ENCODE results near the gene TAGLN2. TPM values are rescaled to one million over a fixed set of nuclear protein-coding genes. Genes with fewer than 3 reads are reported as not detected.

Gene TAGLN2
- total RNA-seq, 1 donor = 935 TPM

DNA sequence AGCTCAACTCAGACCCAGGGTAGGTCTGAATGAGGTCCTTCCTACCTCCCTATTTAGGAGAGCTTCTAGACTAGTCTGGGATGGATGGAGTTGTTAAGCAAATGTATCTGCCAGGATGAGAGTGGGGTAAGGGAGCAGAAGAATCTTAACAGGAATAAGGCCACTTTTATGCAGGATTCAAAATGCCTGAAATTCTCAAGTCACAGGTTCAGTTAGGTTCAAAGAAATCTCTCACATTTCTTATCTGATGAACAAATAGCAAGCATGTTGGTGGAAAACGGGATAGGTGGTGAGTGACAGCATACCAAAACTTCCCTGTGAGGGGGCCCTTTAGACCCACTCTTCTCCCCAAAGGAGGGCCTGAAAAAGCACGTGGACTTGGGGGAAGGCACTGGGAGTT is 25.7 kb upstream of the TAGLN2 start:
- DNase-seq (ENCODE audit: low read depth in 2 of 3, low spot score in 2 of 3) = no peak

DNA sequence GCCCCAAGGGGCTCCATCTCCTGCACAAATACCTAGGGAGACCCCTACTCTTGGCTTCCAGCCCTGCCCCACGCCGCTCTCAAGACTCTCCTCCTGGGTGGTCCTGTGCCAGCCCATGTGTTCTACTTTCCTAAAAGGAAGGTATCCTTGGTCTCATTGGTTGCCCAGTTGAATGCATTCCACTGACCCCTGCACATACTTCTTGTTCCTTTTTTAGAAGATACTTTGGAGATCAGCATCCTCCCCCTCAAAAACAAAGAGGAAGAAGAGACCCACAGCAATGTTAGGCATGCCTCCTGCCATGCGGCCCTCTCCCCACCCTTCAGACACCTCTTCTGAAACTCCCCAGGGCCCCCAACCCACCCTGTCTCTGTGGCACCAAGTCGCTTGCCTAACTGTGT is 24.7 kb upstream of the TAGLN2 start:
- DNase-seq (ENCODE audit: low read depth in 2 of 3, low spot score in 2 of 3) = no peak

DNA sequence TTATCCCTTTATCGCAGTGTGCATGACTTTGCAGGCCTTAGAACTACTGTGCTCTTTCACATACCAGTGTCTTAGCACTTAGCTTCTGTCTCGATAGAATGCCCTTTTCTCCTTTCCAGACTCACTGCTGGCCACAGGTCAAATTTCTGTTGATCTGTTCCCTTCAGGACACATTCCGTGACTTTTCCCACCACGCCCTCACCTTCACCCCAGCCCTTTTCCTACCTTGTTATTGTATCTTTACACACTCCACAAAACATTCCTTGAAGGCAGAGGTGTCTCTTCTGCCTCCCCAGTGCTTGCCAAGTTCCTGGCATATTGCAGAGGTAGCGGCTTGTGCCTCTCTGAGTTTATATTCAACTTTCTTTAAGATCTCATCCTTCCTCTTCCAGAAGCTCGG is 23.8 kb upstream of the TAGLN2 start:
- no peak for DNase-seq (ENCODE audit: low read depth in 2 of 3, low spot score in 2 of 3)

DNA sequence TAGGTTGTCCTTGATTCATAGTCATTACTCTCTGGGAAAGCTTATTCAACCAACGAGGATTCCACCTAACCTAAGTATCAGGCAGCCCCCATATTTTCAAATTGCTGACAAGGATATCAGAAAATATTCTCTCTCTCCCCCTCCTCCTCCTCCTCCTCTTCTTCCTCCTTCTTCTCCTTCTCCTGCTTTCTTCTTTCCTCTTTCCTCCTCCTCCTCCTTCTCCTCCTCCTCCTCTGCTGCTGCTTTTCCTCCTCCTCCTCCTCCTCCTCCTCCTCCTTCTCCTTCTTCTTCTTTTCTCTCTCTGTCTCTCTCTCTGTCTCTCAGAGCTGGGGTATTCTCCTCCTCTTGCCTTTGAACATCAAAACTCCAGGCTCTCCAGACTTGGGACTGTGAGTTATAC is 22.6 kb upstream of the TAGLN2 start:
- no peak for DNase-seq (ENCODE audit: low read depth in 2 of 3, low spot score in 2 of 3)

DNA sequence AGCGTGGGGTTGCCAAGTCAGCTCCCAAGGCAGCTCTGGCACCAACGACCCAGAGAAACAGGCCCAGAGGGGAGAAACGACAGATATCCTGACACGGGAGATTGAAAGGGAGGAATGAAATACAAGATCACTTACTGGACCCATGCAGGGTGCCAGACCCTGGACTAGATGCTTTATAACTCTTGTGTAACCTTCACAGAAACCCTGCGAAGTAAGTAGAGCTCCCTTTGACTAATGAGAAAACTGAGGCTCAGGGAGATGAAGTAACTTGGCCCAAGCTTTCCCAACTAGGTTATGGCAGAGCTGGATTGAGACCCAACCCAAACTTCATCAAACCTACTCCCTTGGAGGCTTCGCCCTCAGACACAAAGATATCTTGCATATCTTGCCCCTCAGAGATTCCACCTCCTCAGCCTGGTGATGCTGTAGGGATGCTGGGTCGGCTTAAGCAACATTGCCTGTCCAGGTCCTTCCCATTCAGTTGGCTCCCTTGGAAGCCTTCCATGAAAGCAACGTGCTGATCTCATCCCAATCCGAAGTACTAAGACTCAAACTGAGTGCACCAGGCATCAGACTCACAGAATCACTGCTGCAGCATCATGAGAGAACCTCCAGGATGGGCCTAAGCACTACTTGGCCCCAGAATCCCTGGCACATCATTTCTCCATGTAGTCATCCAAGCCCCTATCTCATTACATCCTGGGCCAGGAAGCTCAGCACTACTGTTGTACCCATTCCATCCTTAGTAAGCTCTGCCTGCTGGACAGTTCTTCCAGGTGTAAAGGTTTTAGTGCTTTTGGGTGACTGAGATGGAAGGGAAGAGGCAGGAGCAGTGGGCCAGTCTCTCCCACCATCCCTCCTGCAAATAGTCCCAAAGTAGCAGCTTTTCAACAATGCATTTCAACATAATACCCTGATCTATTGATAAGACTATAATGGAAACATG is 21.2 kb upstream of the TAGLN2 start:
- DNase-seq (ENCODE audit: low read depth in 2 of 3, low spot score in 2 of 3) = no peak

DNA sequence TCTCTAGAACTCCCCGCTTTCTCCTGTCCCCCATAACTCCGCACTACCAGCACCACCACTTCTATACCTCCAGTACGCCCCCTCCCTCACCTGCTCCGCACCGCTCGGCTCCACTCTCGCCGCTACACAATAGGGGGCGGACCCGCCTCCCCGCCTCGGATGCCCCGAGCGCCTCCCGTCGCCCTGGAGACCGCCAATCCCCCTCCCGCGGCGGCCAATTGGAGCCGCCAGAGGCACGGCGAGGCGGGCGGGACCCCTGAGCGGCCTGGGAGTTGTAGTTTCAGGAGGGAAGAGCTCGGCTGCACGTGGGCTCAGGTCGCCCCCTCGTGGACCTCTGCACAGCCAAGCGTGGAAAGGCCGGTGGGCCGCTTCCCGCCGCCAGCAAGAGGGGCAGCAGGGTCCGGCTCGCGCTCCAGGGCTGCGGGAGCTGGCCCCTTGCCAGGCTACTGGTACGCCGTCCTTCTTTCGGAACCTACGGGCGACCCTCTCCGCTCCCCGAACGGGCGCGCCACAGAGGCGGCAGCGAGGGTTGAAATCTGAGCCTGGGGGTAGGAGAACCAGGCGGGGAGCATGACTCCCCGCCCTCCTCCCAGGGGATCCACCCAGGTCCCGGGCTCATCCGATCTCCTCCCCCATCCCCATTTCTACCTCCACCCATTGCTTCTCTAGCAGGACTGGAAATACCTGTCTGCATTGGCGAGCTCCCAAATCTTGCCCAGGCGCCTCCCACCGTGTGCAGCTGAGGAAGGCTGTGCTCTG is 20.4 kb upstream of the TAGLN2 start, which contains the start of gene IGSF9:
IGSF9 (minus strand) TSS at position 131 of the 759 bp plus-strand sequence. CDS start 2,159 bp downstream, outside the sequence.
- peak; percentile 41 to 93 (median 90) for DNase-seq (ENCODE audit: low read depth in 2 of 3, low spot score in 2 of 3)

DNA sequence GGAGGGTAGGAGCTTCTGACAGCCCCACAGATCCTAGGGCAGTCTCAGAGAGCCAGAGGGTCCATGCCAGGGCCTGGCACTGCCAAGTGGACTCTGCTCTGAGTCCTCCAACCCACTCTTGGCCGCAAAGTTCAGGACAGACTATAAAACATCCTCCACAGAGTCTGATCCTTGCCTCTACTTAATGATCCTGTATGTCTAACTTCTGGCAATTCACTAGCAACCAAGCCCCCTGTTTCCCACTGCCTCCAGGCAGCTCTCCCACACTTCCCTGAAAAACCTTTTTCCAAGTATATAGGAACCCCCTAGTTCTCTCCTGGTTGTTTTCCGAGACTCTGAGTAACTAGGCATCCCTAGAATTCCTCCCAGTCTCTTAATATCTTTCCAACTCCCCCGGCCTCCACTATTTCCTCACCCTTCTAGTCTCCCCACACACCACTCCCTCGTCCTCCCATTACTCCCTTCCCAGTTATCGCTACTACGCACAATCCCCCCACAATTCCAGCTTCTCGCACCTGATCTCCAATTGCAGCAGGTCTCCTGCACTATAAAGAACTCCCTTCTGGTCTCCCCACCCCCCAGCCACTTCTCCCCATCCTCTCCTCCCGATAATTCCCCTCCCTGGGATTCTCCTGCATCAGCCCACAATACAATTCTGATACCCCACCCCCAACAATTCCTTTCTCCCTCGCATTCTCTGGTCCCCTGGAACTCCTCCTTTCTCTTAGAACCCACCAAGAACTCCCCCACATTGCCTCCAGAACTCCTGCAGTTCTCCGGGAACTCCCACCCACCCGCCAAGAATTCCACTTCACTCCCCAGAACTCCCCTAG is 19.5 kb upstream of the TAGLN2 start:
- no peak for DNase-seq (ENCODE audit: low read depth in 2 of 3, low spot score in 2 of 3)

DNA sequence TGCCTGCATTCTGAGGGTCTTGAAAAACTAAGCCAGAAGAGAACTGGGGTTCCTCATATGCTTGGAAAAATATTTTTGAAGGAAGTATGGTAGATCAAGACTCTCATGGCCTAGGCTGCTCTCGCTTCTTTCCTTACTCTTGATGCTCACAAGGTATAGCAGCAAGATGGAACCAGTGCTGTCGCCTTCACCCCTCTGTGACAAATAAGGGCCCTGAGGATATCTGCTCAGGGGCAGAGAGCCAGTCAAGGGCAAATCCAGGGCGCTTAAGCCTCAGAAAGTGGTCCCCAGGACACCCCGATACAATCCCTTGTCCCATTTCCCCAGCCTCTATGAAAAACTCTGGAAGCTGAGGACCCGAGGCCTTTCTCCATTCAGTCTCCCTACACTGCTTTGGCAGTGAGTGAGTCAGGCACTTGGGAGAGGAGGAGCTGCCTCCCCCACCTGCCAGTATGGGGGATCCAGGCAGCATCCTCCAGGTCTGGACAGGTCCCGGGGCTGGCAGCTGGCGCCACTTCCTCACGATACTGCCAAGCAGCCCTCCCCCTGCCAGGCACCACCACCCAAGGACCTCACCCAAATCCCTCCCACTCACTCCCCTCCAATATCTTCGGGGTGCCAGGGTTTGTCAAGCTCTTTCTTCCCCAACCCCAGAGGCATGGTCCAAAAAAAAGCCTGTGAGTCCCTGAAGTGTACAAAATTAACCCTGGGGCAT is 18.8 kb upstream of the TAGLN2 start:
- DNase-seq (ENCODE audit: low read depth in 2 of 3, low spot score in 2 of 3) = no peak

DNA sequence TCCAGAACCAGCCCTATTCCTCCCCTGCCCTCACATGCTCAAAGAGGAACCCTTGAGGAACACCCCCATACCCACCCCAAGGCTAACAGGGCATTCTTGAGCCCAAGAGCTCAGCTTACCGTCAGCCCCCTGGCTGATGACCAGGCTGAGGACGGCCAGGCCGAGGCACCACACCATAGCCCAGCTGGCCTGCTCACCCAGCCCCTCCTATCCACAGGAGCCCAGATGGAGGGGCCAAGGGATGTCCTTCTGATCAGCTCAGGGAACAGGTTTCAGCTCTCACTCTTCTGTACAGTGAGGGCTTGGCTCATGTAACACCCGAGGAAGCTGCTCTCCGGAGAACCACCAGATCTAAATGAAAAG is 18.0 kb upstream of the TAGLN2 start:
- DNase-seq (ENCODE audit: low read depth in 2 of 3, low spot score in 2 of 3) = no peak

DNA sequence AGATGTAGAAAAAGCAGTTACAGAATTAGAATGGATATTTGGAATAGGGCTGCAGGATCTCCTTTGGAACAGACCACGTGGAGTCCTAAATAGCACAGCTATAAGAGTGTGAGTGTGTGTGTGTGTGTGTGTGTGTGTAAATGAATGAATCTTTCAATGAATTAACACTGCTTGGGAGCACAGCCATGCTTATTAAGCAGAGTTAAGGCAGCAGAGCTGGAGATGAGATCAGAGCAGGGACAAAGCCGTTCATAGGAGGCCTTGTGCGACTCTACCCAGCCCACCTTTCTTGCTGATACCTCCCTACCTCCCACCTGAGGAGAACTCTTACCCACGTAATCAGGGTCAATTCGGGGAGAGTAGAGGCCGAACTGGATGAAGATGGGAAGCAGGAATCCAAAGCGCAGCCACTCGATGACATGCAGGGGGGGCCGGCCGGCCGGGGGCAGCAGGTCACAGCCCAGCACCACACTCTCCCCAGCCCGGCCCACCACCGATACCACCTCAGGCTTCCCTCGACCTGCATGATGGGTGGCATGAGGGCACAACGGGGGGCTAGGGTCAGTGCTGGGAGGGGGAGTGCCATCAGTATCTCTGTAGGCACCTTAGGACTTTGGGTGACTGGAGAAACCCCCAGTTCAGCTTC is 17.4 kb upstream of the TAGLN2 start:
- no peak for DNase-seq (ENCODE audit: low read depth in 2 of 3, low spot score in 2 of 3)

DNA sequence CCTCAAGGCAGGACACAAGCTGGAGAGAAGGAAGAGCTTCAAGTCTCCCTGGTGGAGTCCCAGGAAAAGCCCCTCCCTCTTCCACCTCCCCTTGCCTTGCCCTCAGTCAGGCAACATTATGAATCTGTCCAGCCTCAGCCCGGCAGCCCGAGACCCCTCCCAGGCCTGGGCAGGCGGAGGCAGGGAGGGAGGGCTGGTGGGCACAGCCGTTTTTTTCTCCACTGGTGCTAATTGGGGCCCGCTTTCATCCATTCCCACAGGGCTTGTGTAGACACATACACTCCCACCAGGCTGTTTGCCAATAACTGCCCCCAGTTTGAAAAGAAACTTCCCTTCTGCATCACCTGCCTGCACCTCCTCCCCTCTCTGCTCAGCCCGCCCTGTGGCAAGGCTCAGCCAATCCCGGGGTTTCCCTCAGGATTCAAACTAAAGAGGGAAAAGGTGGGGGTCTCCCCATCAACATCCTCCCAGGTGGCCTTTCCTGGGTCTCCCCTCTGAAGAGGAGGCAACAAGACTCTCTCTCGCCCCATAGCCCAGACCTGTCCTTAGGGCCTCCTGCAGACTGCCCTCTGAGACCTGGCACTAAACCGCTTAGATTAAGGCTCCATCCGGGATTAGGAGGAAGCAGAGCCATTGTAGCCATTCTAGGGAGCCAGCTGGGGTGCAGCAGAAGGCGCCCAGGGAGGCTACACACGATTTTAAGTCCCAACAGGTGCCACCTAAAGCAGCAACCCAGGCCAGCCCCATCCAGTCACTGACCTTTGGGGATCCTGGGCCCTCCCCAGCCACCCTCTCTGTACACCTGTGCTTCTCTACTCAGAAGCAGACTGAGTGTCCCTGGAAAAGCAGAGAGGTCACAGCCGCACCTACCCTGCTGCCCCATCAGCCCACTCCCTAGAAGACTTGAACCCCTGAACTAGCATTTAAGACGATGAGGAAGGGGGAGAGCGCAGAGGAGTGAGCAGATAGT is 16.6 kb upstream of the TAGLN2 start:
- no peak for DNase-seq (ENCODE audit: low read depth in 2 of 3, low spot score in 2 of 3)

DNA sequence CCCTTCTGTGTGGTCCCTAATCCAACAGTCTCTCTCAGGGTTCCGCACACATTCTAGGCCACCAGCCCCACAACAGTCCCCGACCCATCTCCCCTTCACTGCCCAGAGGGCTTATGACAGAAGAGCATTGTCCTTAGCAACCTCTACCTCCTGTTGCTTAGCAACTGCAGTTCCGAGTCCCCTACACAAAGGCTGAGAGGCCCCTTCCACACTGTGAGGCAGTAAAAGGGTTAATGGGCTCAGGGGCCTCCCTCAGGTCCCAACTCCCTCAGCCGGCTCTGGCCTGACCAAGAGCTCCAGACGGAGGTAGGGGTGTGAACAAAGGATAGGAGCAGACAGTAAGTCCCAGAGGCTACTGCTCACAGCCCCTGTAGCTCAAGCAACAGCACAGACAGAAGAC is 15.8 kb upstream of the TAGLN2 start:
- no peak for DNase-seq (ENCODE audit: low read depth in 2 of 3, low spot score in 2 of 3)

DNA sequence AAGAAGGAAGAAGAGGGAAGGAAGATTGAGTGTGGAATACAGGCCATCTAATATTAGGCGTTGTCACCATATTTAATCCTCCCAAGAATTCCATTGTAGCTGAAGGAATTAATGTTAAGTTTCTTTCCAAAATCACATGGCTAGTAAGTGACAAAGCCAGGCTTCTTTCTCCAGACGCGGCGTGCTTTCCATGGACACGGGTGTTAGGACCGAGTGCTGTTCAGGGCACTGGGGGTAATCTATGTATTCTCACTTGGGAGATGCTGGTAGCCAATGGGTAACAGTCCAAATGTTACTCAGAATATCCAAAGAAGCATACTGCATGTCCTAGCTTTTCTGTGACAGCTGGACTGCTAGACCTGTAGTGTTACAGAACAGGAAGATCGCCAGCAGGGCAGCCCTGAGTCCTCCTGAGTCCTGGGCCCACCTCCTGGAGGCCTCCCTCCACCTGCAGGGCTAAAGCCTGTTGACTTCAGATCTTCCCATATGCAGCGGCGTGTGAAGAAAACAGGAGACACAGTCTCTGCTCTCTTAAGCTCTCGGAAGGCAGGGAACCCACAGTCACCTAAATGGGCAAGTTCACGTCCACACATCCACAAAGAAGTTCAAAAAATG is 14.8 kb upstream of the TAGLN2 start:
- no peak for DNase-seq (ENCODE audit: low read depth in 2 of 3, low spot score in 2 of 3)

DNA sequence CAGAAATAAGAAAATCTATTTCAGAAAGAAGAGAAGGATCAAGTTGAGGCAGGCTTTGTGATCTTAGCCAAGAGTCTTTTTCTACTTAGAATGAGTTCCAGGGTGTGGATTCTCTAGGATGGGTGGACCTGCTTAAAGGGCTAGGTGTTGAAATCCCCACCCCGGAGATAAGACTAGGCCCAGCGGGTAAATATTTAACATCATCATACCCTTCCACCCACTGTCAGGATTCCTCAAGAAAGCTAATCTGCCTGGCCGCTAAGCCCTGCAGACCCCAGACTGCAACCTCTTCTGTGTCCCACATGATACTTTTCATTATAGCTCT is 14.3 kb upstream of the TAGLN2 start:
- DNase-seq (ENCODE audit: low read depth in 2 of 3, low spot score in 2 of 3) = no peak

DNA sequence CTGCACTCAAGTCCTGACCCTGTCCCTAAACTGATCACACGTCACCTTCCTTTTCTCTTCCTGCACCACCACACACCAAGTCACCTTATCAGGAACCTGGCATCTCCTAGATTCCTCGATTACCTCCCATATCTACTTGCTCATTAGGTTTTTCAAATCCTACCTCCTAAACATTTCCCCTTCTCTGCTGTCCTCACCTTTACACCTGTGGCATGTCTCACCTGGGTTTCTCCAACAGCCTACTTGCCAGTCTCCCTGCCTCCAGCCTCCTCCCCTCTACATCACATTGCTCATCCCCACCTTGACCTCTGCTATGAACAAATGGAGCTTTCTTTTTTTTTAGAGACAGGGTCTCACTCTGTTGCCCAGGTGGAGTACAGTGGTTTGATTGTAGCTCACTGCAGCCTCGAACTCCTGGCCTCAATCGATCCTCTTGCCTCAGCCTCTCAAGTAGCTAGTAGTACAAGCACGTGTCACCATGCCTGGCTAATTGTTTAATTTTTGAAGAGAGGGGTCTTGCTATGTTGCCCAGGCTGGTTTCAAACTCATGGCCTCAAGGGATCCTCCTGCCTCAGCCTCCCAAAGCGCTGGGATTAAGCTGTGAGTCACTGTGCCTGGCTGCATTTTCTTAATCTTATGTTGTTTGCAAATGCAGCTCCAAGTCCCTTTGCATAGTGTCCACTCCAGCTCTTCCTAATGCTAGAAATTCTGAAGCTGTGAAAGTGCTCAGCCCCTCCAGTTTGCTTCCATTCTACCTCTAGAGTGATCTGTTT is 13.8 kb upstream of the TAGLN2 start:
- no peak for DNase-seq (ENCODE audit: low read depth in 2 of 3, low spot score in 2 of 3)

DNA sequence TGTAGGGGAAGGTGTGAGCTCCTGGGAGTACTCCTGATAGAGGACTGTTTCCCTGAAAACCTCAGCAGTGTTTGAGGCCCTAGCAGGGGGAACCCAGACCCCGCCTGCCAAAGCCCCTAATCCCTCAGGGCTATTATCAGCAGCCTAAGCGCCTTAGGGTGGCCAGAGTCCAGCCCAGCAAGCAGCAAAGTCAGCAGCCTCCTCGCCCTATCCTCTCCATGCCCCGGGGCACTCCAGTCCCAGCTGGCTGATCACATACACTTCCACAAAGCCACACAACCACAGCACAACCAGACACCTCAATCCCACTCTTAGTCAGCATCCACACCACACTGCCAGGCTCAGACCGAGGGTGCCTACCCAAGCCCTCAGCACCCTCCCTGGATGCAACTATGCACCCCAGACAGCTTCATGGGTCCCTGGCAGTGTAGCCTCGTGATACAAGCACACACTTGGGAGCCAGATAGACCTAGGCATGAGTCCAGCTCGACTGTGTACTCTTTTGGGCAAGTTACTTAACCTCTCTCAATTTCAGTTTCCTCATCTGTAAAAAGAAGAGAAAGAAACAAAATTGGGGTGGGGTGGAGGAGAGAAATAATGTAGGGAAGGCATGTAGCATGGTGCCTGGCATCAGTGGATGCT is 13.0 kb upstream of the TAGLN2 start:
- no peak for DNase-seq (ENCODE audit: low read depth in 2 of 3, low spot score in 2 of 3)

DNA sequence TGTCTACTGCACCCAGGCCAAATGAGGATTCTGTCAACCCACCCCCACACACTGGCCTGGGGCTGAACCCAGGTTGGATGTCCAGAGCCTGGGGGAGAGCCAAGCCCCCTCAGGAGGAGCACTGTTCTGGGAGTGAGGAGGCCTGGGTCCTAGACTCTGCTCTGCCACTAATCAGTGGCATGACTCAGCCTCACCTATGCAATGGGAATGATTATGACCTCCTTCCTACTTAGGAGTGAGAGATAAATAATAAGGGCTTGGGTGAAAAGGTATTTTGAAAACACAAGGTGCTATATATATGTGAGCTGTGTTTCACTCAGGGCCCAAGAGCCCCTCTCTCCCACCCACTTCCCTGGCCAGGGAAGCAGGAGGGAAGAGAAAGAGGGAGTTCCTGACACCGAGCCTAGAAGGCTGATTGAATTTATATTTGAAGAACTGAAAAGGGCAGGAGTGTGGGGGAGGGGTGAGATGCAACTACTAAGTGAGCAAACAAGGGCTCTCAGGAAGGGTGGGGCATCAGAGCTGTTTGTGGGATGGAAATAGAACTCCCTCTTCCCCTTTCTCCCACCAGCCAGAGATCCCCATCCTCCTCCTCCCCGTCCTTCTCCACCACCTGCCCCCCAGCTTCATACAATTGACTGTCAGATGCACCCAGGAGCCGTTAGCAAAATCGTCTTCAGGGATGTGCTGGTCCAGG is 11.9 kb upstream of the TAGLN2 start:
- no peak for DNase-seq (ENCODE audit: low read depth in 2 of 3, low spot score in 2 of 3)
